ENCODE measurements around the gene RAPGEF5. TPM values are rescaled to one million over a fixed set of nuclear protein-coding genes. Genes with fewer than 3 reads are reported as not detected.

RAPGEF5 gene
- total RNA-seq, 1 donor from 2014 or later: 5.8 TPM

GRCh38 chr7:22400936-22401553, 44.1 kb upstream of the RAPGEF5 start:
- no peak overlapping the region for H3K4me3 ChIP-seq (ENCODE audit: low read depth, low read length)
- FAIRE-seq (no peak), DNase-seq (ENCODE audit: low read depth) (no peak)
- no peaks in the 10 kb centered on the region for H3K36me3 ChIP-seq (ENCODE audit: control insufficient read depth, insufficient read depth, low read length)
- no peaks in the 10 kb centered on the region for H3K27me3 ChIP-seq (ENCODE audit: control insufficient read depth, insufficient read depth, low read length)
- no peak for TF ChIP-seq CTCF (IDR thresholded peaks at IDR 0.05; ENCODE audit: insufficient read depth, low read length, severe bottlenecking)

- DNase-seq (ENCODE audit: low read depth): no peak
- no peak for FAIRE-seq
- TF ChIP-seq CTCF (IDR thresholded peaks at IDR 0.05; ENCODE audit: insufficient read depth, low read length, severe bottlenecking): no peak
- Histone ChIP-seq H3K4me3 (ENCODE audit: low read depth, low read length) (no peak overlapping the region), H3K27me3 (ENCODE audit: control insufficient read depth, insufficient read depth, low read length) (no peaks in the 10 kb centered on the region), H3K36me3 (ENCODE audit: control insufficient read depth, insufficient read depth, low read length) (no peaks in the 10 kb centered on the region)
These were observed 43.3 kb upstream of the RAPGEF5 start for GRCh38 chr7:22400150-22400814.

- H3K36me3 ChIP-seq (ENCODE audit: control insufficient read depth, insufficient read depth, low read length): no peaks in the 10 kb centered on the region
- H3K27me3 ChIP-seq (ENCODE audit: control insufficient read depth, insufficient read depth, low read length): no peaks in the 10 kb centered on the region
- no peak overlapping the region for H3K4me3 ChIP-seq (ENCODE audit: low read depth, low read length)
- no peak for TF ChIP-seq CTCF (IDR thresholded peaks at IDR 0.05; ENCODE audit: insufficient read depth, low read length, severe bottlenecking)
- DNase-seq (ENCODE audit: low read depth) (no peak), FAIRE-seq (no peak)
These were observed 42.6 kb upstream of the RAPGEF5 start for GRCh38 chr7:22399546-22399945.

GRCh38 chr7:22399091-22399490, 42.1 kb upstream of the RAPGEF5 start:
- no peak for TF ChIP-seq CTCF (IDR thresholded peaks at IDR 0.05; ENCODE audit: insufficient read depth, low read length, severe bottlenecking)
- H3K27me3 ChIP-seq (ENCODE audit: control insufficient read depth, insufficient read depth, low read length): no peaks in the 10 kb centered on the region
- H3K36me3 ChIP-seq (ENCODE audit: control insufficient read depth, insufficient read depth, low read length): no peaks in the 10 kb centered on the region
- DNase-seq (ENCODE audit: low read depth) (no peak), FAIRE-seq (peak; percentile 85)
- H3K4me3 ChIP-seq (ENCODE audit: low read depth, low read length): no peak overlapping the region

GRCh38 chr7:22397981-22398380, 41.0 kb upstream of the RAPGEF5 start:
- no peaks in the 10 kb centered on the region for H3K27me3 ChIP-seq (ENCODE audit: control insufficient read depth, insufficient read depth, low read length)
- no peak for DNase-seq (ENCODE audit: low read depth)
- no peak overlapping the region for H3K4me3 ChIP-seq (ENCODE audit: low read depth, low read length)
- H3K36me3 ChIP-seq (ENCODE audit: control insufficient read depth, insufficient read depth, low read length): no peaks in the 10 kb centered on the region
- no peak for FAIRE-seq
- TF ChIP-seq CTCF (IDR thresholded peaks at IDR 0.05; ENCODE audit: insufficient read depth, low read length, severe bottlenecking): no peak

Data from bronchial epithelial cell (primary cell).